Stimulated activated CD4-positive, alpha-beta T cell treated with anti-CD3 and anti-CD28 coated beads, TNF-alpha, amount 100 ng/mL, for 4 hours (primary cell): Measurements from ENCODE around the gene OVCA2.

Source experiments
- DNase-seq, 3 experiments: peaks; one replicate each; pipeline ENCODE4 v3.0.0-alpha.2; 2020; ENCODE audit warnings: low read depth in 3 of 3

The OVCA2 gene

DNA sequence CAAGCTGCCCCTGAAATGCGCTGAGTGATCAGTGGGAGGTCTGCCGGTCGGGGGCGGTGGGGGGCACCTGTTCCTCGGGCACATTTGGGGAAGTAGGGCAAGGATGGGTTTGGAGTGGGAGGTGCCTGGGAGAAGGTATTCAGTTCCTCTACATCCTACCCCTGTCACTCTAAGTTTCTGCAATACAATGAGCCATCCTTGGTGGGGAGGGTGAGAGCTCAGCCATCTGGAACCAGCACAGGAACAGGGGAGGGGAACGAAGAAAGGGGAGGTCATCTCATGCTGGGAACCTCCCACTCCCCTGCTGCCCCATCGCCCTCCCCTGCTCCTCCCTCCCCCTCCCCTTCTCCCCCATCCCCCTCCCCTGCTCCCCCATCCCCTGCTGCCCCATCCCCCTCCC lies 7.7 kb upstream of the OVCA2 start:
- DNase-seq, result no peak

DNA sequence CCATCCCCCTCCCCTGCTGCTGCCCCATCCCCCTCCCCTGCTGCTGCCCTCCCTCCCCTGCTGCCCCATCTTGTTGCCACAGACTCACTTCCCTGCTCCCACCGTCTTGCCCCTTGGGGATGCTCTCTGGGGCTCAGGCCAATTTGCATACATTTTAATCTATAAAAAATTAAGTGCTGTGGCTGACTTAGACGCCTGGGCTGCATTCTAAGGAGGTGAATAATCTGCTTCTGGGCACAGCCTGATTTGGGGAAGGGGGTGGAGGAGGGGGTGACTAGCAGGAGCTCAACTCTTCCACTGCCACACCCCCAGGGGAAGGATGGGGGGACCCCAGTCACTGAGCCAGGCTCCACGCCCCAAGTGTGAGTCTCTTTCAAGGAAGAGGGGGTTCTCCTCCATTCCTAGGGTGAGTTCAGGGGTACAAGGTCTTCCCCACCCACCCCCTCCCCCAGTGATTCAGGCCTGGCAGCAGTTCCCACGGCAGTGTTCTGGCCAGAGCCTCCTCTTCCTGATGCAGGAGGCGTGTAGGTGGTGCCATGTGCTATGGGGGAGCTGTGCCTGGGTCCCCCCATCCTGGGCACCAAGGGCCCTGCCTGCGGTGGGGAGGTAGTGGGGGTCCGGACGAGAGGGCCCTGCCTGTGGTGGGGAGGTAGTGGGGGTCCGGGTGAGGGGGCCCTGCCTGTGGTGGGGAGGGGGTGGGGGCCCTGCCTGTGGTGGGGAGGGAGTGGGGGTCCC lies 6.8 kb upstream of the OVCA2 start:
- DNase-seq, result no peak

DNA sequence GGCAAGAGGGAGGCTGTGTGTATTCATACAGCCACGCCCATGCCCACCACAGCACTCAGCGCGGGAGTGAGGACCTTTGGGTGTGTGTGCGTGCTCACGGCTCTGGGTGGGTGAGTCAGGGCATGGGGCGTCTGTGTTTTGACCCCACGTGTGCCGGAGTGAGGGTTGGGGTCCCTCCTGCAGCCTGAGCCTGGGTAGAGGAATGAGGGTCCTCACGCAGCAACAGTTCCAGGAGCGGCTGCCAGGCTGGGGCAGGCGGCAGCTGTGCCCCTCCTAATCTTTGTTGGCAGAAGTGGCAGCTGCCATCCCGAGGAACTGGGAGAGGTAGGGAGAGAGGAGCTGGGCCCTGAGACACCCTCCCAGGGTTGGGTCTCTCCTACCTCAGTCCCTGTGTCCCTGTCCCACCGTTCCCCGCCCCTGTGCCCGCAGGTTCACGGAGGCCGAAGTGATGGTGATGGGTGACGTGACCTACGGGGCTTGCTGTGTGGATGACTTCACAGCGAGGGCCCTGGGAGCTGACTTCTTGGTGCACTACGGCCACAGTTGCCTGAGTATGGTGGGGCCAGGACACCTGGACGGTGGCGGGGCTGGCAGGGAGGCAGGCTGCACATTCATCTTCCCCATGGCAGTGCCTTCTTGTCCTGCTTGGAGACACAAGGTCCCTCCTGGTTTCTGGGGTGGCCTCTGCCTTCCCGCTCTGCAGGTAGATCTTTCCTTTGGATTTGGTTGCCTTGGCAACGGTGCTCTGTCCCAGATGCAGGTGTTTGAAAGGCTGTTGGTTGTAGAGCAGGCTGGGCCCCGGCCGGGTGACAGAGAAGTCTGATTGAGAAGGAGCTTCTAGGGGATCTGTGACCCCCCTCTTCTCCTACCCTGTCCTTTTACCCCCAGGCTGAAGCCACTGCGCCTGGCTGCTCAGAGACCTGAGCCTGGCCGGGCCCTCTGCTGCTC lies 6.0 kb upstream of the OVCA2 start:
- DNase-seq, result no peak

DNA sequence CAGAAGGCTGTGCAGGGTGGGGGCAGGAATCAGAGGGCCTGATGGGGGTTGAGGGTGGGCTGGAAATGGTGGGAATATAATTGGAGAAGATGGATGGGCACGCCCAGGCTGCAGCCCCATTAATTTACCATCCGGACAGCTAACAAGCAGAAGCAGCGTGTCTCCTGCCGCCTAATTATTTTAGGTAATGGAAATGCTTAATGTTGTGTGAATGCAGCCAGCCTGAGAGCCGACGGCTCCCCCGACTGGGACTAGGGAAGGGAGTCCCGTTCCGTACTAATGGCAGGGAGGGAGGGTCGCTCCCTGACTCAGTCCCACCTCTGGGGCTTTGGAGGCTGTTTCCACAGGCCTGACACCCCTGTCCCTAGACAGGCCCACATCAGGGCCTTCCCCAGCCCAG lies 4.7 kb upstream of the OVCA2 start:
- DNase-seq, result no peak

DNA sequence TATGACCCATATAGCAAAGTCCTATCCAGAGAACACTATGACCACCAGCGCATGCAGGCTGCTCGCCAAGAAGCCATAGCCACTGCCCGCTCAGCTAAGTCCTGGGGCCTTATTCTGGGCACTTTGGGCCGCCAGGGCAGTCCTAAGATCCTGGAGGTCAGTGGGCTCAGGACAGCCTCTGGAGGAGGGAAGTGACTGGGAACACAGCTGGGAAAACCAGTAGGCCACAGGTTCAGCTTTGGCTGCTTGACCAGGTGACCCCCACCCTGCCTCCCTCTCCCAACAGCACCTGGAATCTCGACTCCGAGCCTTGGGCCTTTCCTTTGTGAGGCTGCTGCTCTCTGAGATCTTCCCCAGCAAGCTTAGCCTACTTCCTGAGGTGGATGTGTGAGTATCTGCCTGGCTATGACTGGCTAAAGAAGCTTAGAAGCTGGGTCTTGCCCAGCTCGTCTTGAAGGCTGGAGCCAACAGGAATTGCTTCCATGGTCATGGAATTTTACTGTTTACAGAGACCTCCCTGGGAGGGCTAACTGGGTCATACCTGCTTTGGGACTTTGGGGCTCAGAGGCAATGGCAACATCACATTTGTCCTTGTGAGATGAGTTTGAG lies 1.5 kb upstream of the OVCA2 start:
- no peak for DNase-seq

DNA sequence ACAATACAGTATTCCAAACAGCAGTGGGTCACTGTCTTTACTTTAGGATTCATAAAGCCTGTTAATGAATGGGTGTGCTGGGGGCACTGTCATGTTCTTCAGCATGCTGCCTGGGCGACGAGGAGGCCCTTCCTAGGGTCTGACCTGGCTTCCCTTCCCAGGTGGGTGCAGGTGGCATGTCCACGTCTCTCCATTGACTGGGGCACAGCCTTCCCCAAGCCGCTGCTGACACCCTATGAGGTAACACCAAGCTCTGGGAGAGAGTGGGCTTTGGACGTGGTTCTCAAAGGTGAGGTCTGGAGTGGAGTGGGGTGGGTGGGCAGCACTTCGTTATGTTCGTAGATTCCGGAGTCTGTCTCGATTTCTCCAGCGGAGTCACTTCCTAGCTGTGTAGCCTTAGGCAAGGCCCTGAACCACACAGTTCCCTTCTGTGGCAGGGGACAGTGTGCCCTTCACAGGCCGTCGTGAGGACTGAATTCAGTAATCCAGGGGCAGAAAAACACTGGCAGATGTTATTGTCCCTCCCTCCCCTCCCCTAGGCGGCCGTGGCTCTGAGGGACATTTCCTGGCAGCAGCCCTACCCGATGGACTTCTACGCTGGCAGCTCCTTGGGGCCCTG lies 771 bp upstream of the OVCA2 start:
- DNase-seq, result no peak

DNA sequence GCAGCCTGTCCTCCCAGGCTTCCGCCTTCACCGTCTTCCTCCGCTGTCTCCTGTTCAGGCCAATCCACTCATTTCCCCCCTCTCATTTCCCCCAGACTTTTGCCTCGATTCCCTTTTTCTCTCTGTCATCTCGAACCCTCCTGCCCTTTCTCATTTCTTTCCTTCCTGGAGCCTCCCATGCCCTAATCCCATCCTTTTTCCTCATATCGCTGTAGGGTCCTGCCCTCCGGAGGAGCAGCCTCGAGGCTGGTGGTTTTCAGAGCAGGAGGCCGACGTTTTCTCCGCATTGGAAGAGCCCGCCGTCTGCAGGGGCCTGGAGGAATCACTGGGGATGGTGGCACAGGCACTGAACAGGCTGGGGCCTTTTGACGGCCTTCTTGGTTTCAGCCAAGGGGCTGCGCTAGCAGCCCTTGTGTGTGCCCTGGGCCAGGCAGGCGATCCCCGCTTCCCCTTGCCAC lies 597 bp downstream of the OVCA2 start:
- DNase-seq, result no peak

DNA sequence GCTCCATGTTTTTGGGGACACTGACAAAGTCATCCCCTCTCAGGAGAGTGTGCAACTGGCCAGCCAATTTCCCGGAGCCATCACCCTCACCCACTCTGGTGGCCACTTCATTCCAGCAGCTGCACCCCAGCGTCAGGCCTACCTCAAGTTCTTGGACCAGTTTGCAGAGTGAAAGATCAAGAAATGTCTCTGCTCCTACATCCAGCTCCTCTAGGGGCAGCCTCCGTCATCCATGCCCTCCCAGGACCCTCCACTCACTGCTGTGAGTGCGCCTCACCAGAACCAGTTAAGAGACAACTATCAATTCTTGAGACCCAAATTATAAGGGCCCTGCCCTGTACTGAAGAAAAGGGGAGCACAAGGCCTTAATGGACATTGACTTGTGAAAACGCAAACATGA lies 1.1 kb downstream of the OVCA2 start:
- DNase-seq, result no peak

DNA sequence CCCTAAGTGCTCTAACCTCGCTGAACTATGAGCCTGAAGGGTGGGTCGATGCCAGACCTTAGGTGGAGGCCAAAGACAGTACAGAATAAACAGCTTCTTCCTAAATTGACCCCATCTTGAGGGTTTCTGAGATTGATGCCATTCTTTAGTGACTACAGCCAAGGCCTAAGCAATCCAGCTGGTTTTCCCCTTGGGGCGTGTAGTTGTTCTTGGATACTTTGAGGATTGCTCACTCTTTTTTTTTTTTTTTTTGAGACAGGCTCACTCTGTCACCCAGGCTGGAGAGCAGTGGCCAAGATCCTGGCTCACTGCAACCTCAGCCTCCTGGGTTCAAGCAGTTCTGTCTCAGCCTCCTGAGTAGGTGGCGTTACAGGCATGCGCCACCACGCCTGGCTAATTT lies 2.0 kb downstream of the OVCA2 start:
- no peak for DNase-seq

DNA sequence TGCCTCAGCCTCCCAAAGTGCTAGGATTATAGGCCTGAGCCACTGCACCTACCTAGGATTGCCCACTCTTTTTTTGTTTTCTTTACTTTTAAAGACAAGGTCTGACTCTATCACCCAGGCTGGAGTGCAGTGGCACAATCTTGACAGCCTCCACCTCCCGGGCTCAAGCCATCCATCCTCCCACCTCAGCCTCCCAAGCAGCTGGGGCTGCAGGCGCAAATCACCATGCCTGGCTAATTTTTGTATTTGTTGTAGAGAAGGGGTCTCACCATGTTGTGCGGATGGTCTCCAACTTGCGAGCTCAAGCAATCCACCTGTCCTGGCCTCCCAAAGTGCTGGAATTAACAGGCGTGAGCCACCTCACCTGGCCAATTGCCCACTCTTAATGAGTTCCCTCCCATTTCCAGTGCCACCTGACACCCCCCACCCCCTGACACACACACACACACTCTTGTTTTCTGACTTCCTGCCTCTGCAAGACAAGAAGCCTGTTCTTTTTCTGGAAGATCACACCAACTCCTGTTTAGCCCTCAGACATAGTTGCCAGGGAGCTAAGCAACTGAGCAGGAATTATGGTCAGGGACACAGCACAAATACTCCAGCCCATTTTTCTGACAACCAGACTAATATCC lies 2.6 kb downstream of the OVCA2 start:
- no peak for DNase-seq

DNA sequence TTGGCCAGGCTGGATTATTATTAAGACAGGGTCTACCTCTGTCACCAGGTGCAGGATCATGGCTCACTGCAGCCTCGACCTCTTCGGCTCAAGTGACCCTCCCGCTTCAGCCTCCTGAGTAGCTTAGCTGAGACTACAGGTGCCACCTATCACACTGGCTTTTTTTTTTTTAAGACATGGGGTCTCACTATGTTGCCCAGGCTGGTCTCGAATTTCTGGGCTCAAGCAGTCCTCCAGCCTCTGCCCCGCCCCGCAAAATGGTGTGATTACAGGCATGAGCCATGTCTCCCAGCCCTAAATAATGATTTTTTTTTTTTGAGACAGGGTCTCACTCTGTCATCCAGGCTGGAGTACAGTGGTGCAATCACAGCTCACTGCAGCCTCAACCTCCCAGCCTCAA lies 5.8 kb downstream of the OVCA2 start:
- no peak for DNase-seq

DNA sequence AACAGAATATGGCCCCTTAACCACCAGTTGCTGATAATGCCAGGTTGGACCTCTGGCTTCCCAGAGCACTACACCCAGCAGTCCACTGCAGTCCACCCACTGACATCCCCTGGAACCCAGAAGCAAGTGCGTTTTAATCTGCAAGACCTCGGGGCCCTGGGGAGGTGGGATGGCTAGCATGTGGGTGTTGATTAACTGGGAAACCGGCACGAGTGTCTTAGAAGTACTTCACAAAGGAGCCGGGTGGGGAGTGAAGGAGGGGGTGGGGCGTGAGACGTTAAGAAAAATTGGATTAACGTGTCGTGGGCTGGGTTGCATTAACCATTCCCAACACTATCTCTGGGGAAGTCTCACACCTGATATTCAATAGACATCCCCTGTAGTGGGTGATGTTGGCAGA lies 7.0 kb downstream of the OVCA2 start:
- no peak for DNase-seq

DNA sequence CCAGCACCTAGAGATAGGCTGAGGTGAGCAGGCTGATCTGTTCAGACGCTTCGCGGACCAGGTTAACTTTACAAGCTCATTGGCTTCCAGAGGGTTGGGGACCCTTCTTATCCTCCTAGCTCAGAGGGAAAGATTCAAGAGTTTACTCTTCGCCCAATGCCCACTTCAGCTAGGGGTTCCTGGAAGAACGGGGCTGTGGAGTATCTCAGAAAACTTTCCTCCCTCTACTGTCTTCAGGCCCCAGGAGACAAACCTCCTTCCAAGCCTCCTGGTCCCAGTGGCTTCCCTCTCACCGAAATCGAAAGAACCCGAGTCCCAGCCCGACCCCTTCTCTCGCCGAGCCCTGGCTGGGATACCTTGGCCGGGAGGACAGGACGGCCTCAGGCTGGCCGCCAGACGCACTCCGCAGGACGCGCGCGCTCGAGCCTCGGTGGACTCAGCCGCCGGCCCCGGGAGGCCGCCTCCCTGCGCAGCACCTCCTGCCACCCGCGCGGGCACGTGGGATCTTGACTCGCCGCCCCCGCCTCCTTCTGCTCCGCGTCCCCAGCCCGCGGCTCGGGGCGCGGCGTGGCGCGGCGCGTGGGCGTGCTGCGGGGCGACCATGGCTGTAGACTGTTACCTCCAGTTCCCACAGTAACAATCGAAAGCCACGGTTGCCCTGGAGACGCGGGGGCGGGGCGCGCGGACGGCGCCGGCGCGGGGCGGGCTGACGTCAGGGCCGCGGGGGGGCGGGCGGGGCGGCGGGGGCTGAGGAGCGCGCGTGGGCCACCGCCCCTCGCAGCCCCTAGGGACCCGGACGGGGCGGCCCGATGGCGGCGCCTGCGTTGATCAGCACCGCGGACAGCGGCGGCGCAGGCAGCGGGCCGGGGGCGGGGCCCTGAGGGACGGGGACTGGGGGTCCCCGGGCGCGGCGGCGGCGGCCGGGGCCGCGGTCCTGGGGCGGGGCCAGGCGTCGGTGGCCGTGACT lies 7.8 kb downstream of the OVCA2 start:
- peak; percentile 86 to 93 (median 91) for DNase-seq

DNA sequence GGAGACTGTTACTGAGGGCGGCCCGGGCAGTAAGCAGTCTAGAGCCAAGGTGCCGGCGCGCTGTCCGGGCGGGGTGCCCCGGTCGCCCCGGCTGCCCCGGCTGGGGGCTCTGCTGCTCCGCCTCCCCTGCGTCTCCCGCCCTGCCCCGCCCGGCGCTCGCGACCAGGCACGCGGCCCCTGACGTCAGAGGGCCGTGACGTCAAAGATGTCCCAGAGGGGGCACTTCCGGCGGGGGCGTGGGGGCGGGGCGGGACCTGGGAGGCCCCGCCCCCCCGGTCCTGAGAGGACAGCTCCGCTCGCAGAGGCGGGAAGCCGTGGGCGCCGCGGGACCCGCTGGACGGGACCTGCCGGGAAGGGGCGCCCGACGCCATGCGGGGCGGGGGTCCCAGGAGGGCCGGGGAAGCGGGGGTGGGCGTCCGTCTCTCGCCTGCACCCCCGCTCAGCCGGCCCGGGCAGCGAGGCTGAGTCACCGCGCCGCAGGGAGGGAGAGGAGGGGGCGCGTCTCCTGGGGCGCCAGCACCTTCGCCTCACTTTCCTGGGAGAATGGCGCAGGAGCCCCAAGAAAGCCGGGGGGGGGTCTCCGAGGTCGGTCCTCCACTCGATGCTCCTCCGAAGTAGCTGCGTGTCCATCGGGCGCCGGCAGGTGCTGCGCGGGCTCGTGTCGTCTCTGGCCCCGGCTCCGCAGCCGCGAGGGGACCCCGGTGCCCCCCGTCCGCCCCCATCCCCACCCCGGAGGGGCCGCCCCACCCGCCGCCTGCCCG lies 8.7 kb downstream of the OVCA2 start:
- peak in 2 of 3 experiments; percentile 71 to 72 for DNase-seq

DNA sequence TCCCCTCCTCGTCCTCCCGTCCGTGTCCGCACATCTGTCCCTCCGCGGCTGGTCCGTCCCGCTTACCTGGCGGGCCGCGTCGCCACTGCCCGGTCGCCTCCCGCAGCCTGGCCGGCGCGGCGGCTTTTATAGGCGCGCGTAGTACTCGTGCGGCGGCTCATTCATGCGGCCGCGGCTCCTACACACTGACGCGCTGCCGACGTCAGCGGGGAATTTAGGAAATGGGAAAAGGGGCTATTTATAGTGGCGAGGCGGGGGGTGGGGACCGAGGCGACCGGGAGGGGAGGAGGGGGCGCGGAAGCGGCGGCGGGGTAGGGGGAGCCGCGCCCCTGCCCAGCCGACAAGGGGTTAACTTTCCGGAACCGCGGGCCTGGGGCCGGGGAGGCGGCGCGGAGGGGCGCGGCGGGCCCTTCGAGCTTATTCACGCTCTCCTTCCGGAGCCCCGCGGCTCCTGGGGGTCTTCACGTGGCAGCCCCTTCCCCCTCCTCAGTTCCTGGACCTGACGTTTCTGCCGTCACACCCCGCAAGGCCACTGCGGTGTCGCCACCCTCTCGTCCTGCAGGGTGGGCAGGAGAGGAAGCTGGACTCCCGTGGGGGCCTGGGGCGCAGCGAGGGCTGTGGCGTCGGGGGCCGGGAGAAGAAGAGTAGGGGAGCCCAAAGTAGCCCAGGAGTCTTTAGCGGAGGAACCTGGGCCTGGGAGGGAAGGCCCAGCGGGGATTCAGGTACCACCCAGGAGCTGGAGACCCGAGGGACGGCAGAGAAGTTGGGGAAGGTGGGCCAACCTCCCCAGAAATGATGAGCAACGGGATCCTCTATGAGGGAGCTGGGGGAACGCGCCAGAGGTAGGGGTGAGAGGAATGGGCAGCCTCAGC lies 9.5 kb downstream of the OVCA2 start:
- DNase-seq, result no peak

DNA sequence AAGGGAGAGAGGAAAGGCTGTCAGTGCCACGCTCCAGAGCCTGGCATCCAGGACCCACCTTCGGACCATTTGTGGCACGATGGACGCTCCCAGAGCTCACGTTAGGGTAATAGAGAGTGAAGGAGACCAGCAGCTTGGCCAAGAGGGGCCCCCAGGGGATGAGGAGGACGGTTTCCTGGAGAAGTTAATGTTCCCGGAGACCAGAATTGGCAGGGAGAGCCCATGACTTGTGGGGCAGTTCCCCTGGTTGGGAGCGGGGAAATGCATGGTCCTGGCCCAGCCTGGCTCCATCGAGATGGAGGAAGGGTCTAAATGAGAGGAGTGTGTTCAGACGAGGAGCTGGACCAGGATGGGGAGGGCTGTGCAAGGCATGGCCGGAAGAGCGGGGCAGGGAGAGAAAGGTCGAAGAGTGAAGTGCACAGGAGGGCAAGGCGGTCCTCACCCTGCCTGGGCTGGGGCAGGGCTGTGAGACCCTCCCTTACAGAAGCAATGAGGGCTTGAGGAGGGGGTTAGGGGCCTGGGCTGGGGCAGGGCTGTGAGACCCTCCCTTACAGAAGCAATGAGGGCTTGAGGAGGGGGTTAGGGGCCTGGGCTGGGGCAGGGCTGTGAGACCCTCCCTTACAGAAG lies 10.2 kb downstream of the OVCA2 start:
- DNase-seq, result no peak

DNA sequence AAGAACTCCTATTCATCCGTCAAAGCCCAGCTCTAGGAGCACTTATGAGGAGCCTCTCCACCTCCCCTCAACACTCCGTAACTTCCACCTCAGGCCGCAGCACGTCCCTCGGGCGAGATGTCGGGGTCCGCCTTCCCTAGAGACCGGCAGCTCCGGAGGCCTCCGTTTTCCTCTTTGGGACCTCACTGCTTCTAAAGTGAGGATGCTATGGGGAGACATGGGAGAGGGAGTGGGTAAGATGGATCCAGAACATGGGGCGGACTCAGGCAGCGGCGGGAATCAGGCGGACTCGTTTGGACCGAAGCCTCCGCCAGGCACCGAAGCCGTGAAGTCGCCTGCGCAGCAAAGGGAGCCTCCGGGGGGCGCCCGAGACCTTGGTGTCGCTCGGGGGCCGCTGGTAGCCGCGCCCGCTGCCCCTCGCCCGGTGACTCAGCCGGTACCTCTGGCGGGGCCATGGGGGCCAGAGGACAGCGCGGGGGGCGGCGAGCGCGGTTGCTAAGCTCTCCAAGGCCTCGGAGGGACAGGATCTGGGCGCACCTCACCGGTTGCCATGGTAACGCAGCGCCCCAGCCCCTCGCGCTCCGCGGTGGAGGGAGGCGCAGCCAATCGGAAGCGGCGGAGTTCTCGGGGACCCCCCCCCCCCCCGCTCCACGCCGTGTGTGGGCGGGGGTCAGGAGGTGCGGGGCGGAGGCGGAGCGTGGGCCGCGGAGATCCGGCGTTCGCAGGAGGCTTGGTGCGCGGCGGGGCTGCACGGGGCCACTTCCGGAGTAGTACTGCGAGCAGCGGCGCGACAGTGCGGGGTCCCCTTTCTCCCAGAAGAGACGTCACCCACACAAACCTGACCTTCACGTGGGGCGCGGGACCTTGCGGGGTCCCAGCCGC lies 11.8 kb downstream of the OVCA2 start:
- DNase-seq, result peak; percentile 62 to 66 (median 63)
